ENCODE measurements around the gene CZIB.

DNA sequence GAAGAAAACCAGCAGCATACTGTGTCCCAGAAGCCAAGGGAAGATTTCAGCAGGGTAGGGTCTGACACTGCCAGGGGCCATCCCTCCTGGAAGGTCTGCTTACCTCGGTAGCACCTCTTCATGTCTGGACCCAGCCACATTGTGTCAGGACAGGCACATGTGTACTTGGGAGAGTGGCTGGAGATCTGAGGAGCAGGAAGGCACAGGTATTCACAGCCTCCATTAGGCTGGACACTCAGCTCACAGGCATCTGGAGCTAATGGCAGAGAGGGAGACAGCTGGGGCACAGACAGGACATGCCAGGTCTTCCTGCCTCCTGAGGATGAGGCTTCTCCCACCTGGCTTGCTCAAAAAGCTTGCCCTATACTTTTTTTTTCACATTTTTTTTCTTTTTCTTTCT, 37.8 kb upstream of the CZIB start:
- TF ChIP-seq, protein P1, sequence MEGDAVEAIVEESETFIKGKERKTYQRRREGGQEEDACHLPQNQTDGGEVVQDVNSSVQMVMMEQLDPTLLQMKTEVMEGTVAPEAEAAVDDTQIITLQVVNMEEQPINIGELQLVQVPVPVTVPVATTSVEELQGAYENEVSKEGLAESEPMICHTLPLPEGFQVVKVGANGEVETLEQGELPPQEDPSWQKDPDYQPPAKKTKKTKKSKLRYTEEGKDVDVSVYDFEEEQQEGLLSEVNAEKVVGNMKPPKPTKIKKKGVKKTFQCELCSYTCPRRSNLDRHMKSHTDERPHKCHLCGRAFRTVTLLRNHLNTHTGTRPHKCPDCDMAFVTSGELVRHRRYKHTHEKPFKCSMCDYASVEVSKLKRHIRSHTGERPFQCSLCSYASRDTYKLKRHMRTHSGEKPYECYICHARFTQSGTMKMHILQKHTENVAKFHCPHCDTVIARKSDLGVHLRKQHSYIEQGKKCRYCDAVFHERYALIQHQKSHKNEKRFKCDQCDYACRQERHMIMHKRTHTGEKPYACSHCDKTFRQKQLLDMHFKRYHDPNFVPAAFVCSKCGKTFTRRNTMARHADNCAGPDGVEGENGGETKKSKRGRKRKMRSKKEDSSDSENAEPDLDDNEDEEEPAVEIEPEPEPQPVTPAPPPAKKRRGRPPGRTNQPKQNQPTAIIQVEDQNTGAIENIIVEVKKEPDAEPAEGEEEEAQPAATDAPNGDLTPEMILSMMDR (IDR thresholded peaks at IDR 0.05): no peak
- TF ChIP-seq POLR2A (IDR thresholded peaks at IDR 0.05; ENCODE audit: low read depth): no peak
- no peak for TF ChIP-seq EP300 (IDR thresholded peaks at IDR 0.05)
- TF ChIP-seq POLR2AphosphoS5 (IDR thresholded peaks at IDR 0.05): no peak
